HS-5 (cell line): Measurements from ENCODE around the gene TXNDC16.
"Not testable (repeated sequence)": the region's sequence is repeated elsewhere in the genome, so short reads cannot be mapped to it uniquely, and the experiment has no call there.

Experiments used
- DNase-seq: peaks from one replicate; pipeline ENCODE4 v3.0.0-alpha.2; 2012; ENCODE audit warnings: low read depth

The TXNDC16 gene

DNA sequence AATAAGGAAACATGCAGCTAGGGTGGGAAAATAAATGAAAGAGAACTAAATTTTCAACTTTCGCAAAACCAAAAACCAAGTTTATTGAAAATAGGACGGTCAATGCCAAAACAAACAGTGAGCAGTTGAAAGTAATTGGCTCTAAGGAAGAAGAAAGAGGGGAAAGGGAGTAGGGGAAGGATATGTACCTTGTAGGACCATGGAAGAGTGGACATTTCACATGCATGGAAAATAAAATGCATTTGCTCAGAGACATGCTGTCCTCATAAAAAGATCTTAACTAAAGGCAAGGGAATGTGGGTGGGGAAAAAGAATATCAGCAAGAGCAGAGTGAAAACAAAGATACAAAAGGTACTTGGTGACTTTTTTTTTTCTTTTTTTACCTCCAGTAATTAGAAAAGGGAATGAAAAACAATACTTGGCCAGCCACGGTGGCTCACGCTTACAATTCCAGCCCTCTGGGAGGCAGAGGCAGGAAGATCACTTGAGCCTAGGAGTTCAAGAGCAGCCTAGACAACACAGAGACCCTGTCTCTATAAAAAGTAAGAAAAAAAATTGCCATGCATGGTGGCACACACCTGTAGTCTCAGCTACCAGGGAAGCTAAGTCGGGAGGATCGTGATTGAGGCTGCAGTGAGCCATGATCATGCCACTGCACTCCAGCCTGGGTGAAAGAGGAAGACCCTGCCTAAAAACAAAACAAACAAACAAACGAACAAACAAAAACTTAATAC lies 6.6 kb downstream of the TXNDC16 start:
- DNase-seq = no peak

DNA sequence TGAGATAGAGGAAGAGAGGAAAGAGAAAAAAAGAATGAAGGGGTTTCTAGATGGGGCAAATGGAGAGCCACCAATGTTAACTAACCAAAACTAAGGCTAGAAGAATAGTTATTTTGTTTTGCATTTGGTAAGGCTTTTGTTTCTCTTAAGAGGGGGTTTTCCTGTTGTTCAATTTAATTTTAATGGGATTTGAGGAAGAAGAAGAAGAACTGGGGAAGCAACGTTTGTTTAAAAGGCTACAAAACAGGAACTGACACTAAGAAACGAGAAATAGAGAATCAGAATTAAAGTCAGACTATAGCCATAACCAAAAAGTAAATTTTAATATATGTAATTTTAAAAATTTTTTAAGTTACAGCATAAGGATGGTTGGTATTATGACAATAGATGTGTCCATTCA lies 13.7 kb downstream of the TXNDC16 start:
- no peak for DNase-seq

DNA sequence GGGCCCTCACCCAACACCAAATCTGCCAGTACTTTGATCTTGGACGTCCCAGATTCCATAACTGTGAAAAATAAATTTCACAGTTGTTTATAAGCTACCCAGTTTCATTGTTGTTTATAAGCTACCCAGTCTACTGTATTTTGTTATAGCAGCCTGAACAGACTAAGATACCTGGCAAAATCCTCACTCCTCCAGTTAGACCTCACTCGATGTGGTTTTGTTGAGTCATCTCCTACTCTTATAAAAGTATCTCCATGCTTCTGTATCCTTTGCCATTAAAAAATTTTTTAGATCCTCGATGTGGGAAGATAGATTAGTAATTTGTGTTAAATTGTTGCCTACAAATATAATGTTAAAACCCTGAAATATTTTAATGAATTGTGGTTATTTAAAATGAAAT lies 16.0 kb downstream of the TXNDC16 start:
- DNase-seq = no peak

DNA sequence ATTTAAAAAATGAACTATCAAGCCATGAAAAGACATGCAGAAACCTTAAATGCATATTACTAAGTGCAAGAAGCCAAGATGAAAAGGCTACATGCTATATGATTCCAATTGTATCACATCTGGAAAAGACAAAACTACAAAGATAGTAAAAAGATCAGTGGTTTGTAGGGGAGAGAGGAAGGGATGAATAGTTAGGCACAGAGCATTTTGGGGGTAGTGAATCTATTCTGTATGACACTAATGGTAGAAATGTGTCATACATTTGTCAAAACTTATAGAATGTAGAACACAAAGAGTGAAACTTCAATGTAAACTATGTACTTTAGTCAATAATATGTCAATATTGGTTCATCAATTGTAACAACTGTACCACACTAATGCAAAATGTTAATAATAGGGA lies 20.8 kb downstream of the TXNDC16 start:
- no peak for DNase-seq

DNA sequence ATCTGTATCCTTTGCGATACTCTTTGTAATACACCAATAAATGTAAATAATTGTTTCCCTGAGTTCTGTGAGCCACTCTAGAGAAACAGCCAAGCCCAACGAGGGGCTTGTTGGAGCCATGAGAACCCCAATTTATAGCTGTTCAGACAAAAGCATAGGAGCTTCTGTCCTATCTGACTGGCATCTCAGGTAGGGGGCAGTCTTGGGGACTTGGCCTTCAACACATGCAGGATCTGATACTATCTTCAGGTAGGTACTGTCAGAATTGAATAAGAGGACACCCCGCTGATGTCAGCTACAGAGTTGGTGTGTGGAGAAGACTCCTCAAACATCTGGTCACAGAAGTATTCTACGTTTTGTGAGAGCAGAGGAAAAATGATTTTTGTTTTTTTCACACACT lies 25.3 kb downstream of the TXNDC16 start:
- DNase-seq = no peak

DNA sequence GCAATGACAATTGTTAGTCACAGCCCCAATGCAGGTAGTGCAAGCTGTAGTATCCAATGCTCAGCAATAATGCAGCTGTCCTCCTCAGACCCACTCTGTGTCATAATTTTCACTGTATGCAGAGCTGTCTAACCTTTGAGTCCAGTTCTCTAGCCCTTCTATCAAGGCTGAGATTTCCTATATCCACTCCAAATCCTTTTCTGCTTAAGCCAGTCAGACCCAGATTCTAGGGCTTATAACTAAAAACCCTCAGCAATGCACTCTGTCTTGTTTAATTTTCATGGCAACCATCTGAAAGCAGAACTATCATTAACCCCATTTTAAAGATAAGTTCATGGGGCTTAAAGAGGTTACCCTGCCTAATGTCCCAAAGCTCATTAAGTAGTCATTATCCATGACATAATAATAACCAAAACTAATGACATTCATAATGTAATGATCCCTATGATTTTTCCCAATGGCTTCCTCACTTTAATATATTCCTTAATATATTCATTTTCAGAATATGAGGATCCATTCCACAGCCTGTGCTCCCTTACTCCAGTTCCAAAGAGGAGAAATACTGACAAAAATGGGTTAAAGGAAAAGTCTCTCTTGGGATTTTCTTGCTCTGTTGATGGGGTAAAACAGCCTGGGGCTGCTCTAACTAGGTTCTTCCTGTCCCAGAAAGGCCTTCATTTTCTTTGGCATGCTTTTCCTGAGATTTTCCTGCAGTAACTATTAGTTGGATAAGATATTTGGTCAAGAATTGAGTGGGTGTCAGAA lies 29.5 kb downstream of the TXNDC16 start:
- no peak for DNase-seq

DNA sequence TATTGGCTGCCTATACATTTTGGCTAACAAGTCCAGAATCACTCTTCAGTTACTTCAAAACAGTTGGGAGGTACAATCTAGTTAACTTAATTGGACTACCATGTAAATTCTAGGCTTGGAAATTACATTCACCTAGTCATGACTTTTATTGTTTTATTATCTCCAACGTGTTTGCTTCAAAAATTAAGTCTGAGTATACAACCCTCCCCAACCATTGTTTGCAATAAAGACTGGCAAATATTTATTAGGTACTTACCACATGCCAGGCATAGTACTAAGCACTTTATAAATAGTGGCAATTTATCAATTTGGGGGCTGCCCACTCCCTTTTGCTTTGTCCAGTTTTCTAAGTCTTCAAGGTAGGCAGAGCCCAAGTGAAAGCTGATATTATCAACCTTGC lies 30.3 kb downstream of the TXNDC16 start:
- DNase-seq = no peak

DNA sequence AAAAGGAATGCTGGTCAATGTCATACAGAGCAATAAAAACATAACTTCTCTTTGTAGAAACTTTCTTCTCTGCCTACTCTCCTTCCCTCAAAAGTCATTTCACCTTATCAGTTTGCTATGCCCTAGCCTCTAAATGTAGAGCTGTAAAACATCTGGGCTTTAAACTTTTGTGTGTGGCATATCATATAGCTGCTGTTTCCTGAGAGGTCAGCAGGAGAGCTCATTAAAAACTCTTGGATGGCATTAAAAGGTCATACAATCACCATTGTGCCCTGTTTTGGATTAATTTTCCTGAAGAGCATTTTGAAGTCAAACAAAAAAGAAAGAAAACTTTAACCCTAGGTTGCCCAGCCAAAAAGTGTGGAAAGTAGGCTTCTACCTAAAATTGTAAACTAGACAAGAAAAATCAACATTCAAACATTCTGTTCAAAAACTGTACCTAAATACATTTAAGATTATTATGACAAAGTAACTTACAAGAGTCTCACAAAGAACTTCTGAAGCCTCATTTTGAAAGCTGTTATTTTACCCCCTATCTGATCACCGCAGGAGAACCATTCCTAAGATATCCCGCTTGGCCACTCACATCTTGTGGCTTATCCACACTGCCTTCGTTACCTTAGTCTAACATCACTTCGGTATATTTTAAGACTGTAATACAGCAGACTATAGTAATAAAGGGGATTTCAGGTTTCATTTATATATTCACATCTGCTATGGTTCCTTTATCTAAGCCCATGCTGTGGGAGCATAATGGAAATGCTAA lies 38.1 kb downstream of the TXNDC16 start:
- no peak for DNase-seq

DNA sequence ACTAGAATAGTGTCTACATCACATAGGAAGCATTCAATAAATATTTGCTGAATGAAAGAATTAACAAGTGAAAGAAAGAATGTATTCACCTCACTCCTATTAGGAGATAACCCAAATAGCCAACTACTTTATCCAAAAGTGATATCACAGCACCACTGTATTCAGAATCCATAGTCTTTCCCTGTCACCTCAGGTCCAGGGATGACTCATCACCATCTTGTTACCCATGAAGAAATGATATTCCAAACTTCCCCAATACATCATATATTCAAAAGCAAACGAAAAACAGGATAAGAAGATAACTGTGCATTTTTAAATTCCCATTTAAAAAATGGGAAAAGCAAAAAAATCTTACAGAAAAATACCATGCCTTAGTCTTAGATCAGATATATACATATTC lies 39.1 kb downstream of the TXNDC16 start:
- no peak for DNase-seq

DNA sequence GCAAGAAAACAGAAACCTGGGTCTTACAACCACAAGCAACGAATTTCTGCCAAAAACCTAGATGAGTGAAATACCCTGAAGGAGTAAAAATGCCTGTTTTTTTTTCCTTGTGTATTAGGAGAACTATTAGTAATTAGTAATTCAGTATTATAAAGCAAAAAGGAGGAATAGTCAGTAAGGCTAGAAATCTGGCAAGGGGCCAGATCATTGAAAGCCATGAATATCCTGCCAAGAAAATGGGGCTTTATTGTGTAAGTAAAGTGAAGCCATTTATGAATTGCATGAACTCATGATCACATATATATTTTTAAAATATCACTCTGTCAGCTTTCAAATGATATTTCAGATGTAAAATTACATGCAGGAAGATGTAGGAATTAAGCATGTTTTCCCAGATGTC lies 57.9 kb downstream of the TXNDC16 start:
- DNase-seq = no peak

DNA sequence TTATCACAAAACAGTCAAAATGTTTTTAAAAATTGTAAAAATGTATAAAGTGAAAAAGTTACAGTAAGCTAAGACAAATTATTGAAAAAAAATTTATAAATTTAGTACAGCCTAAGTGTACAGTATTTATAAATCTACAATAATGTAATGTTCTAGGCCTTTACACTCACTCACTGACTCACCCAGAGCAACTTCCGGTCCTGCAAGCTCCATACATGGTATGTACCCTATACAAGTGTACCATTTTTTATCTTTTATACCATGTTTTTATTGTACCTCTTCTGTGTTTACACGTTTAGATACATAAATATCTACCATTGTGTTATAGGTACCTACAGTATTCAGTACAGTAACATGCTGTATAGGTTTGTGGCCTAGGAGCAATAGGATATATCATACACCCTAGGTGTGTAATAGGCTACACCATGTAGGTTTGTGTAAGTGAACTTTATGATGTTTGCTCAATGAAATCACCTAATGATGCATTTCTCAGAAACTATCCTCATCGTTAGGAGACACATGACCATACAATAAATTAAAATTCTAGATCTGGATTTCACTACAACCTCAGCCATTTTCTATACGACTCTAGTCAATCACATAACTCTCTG lies 66.8 kb downstream of the TXNDC16 start:
- DNase-seq = no peak

DNA sequence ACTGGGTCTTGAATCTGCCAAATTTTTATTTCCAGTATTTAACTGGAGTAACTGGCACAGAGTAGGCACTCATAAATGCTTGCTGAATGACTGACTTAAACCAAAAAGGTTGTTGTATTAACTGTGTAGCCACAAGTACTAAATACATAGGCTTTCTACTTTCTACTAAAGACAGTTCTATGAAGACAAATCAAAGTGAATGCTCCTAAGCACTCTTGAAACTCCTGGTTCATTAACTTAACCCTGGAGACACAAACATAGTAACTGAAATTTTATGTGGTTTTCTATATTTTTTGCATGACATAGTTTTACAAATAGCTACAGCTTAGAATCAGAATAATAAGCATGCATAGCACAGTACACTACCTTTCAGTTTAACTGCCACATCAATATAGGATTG lies 70.4 kb downstream of the TXNDC16 start:
- DNase-seq = no peak

DNA sequence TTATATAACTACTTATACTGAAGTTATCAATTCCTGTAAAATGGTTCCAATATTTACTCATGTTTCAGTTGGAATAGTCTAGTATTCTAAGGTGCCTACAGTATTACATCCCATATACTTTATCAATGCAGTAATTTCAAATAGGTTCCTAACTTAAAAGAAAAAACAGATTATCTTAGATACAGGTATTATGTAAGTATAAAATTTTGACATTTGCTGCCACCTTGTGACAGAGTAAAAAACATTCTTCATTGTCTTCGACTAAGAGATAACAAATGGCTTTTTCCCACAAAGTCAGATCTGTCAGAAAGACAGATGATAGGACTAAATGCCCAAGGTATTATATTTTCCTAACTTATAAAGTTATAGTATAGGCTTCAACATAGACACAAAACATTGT lies 78.7 kb downstream of the TXNDC16 start:
- no peak for DNase-seq

DNA sequence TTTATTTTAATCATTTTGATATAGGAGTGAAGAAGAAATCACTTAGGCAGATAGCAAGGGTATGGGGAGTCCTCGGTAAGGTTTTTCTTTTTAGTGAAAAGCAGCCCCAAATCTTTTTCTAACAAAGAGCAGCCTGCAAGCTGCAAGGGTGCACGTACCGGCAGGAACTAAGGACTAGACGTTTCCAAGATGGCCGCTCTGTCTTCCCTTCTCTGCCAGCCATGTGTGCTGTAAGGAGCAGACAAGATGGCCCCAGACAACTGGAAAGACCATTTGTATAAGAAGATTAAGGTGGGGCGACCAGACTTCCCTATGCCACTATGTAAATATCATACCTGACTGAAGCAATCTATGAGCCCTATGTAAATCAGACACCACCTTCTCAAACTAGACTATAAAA lies 79.6 kb downstream of the TXNDC16 start:
- DNase-seq = no peak

DNA sequence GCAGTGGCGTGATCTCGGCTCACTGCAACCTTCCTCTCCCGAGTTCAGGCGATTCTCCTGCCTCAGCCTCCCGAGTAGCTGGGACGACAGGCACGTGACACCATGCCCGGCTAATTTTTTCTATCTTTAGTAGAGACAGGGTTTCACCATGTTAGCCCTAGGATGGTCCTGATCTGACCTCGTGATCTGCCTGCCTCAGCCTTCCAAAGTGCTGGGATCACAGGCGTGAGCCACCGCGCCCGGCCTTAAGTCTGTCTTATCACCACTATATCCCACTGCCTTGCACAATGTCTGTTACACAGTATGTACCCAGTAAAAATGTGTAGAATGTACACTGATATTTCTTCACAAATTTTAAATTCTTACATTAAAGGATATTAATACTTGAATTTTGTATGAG lies 80.1 kb downstream of the TXNDC16 start:
- not testable (repeated sequence) for DNase-seq

DNA sequence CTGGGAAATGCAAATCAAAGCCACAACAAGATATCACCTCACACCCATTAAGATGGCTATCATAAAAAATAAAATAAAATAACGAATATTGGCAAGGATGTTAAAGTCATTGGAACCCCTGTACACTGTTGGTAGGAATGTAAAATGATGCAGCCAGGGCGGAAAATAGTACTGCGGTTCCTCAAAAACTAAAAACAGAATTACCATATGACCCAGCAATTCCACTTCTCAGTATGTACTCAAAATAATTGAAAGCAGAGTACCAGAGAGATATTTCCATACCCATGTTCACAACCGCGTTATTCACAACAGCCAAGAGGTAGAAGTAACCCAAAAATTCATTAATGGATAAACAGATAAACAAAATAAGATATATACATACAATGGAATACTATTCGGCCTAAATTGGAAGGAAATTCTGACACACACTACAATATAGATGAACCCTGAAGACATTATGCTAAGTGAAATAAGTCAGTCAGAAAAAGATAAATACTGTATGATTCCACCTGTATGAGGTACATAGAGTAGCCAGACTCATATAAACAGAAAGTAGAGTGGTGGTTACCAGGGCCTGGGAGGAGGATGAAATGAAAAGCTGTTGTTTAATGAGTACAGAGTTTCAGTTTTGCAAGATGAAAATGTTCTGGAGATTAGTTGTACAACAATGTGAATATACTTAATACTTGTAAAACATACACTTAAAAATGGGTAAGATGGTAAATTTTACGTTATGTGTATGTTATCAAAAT lies 84.6 kb downstream of the TXNDC16 start:
- DNase-seq = no peak

DNA sequence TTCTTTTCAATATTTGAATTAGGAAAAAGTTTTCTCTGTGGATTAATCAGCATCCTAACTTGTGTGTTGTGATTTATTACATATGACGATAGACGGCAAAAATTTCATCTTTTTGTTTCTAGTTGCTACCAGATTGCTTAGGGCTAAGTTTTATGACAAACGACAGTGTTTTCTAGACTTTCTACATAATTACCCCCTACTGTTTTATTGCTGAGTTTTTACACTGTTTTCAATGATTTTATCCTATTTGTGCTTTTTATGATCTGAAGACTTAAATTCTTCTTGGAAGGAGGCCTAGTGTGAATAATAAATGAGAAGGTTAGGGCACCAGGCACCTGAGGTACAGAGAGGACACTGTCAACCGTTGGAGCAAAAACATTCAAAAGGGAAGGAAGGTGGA lies 88.1 kb downstream of the TXNDC16 start:
- no peak for DNase-seq

DNA sequence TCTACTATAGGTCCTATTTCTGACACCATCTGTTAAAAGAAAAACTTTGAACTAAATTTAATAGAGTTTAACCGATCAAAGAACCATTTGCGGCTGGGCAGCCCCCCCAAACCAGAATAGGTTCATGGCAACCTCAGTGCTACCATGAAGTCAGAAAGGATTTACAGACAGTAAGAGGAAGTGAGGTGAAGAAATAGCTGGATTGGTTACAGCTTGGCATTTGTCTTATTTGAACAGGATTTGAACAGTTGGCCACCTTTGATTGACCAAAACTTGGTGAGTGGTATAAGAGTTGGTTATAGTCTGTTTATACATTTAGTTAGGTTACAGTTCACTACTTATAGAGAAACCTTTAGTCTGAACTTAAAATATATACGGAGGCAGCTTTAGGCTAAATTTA lies 88.9 kb downstream of the TXNDC16 start:
- DNase-seq = no peak

DNA sequence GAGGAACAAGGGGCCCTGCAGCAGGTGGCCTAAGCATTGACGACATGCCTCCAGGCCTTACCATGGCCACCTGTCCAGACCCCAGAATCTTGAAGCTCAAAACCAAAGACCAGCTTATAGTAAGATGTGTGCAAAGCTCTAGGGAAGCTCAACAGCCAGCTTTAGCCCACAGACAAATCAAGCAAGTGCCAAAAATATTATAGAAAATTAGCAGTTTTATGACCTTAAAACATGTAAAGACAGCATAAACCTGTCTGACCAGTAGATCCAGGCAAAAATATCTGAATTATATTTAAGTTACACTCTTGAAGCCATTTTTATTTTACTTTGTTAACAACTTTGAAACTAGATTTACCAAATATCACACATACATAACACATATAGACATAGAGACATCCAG lies 90.6 kb downstream of the TXNDC16 start:
- DNase-seq = no peak

DNA sequence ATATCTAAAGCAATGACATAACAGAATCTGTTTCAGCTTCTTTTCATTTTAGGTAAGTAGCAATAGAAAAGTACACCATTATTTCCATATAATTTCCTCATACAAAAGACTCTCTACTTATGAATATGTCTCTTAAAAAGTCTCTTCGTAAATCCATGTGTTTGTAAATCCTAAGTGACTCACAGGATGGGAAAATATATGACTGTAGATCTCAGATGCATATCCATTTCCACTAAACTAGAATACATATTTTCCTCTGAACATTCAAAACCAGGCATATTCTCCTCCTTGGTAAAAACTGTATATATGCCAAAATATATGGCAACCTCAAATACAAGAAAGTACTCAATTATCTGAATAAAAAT lies 93.6 kb downstream of the TXNDC16 start:
- DNase-seq = no peak

DNA sequence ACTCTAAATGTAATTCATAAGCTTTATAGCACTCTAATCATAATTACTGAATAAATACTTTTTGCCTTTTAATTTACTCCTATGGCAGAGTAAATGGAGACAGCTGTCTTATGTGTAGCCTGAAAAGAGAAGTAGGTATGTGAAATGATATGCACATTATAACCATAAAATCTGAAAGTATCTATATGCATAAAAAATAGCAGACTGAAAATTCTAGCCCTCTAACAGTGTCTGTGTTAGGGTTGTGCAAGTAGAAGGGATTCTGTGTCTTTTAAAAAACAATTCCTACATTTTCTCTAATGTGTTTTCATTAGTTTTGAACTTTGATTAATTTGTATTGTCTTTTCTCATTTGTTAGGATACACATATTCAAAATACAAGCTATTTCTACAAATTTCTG lies 94.9 kb downstream of the TXNDC16 start:
- no peak for DNase-seq
